HepG2 (cell line): ENCODE data around the gene STEAP1. TPM values are rescaled to one million over a fixed set of nuclear protein-coding genes. Genes with fewer than 3 reads are reported as not detected.
A peak's percentile ranks its signal among the peaks of the same experiment; 100 is the strongest.

Experiments
- CC2D1A ChIP-seq: sonication (generic); formaldehyde crosslinking; IDR thresholded peaks from 2 replicates; pipeline ENCODE4 v1.8.1; 2023; ENCODE audit warnings: mild to moderate bottlenecking, missing genetic modification reagents
- CREB1 ChIP-seq, 2 experiments: fragments of 450-650 bp in 1 of 2; IDR thresholded peaks; 2 replicates each; pipeline ENCODE4 v1.6.1; 2016 to 2017; ENCODE audit warnings: control low read depth in 1 of 2, mild to moderate bottlenecking in 1 of 2, missing compliant biosample characterization in 1 of 2, missing genetic modification characterization in 1 of 2
- FOSL2 ChIP-seq: sonication (generic); formaldehyde crosslinking; IDR thresholded peaks from 2 replicates; pipeline ENCODE4 v1.4.0; 2020; ENCODE audit warnings: missing genetic modification reagents
- GTF2F1 ChIP-seq: fragments of 150-350 bp; IDR thresholded peaks from 2 replicates; pipeline ENCODE4 v1.6.1; 2014; ENCODE audit warnings: low read length
- HNF4G ChIP-seq, 2 experiments: sonication (generic) in 1 of 2; formaldehyde crosslinking in 1 of 2; IDR thresholded peaks; 2 replicates each; pipeline versions ENCODE4 v1.4.0 to v1.6.1; 2011 to 2020; ENCODE audit warnings: borderline replicate concordance in 2 of 2, low read depth in 2 of 2, mild to moderate bottlenecking in 2 of 2, low read length in 1 of 2, missing genetic modification reagents in 1 of 2, moderate library complexity in 1 of 2
- IRX3 ChIP-seq: sonication (generic); formaldehyde crosslinking; IDR thresholded peaks from 2 replicates; pipeline ENCODE4 v1.8.1; 2023; ENCODE audit warnings: mild to moderate bottlenecking, low read depth, missing genetic modification reagents, borderline replicate concordance
- KDM3A ChIP-seq: IDR thresholded peaks from 2 replicates; pipeline ENCODE4 v1.6.1; 2018; ENCODE audit warnings: low read depth, missing compliant biosample characterization
- NFE2L1 ChIP-seq: sonication (generic); formaldehyde crosslinking; IDR thresholded peaks from 2 replicates; pipeline ENCODE4 v1.4.0; 2020; ENCODE audit warnings: missing genetic modification reagents, mild to moderate bottlenecking, borderline replicate concordance
- RBM39 ChIP-seq: fragments of 200-400 bp; formaldehyde crosslinking; IDR thresholded peaks from one replicate; pipeline ENCODE4 v1.6.1; 2018; ENCODE audit warnings: antibody characterized with exemption, mild to moderate bottlenecking, low read depth, low read length; ENCODE audit not compliant: poor library complexity, severe bottlenecking
- SNAPC4 ChIP-seq: sonication (generic); formaldehyde crosslinking; IDR thresholded peaks from 2 replicates; pipeline ENCODE4 v1.4.0; 2020; ENCODE audit warnings: mild to moderate bottlenecking, missing genetic modification reagents
- SRSF4 ChIP-seq: fragments of 200-400 bp; formaldehyde crosslinking; IDR thresholded peaks from one replicate; pipeline ENCODE4 v1.6.1; 2018; ENCODE audit warnings: mild to moderate bottlenecking, low read depth, low read length, moderate library complexity; ENCODE audit not compliant: poor library complexity, severe bottlenecking
- TBX3 ChIP-seq: fragments of 450-650 bp; IDR thresholded peaks from 2 replicates; pipeline ENCODE4 v1.6.1; 2017; ENCODE audit warnings: antibody characterized with exemption, mild to moderate bottlenecking, inconsistent platforms, borderline replicate concordance
- USF2 ChIP-seq, 2 experiments: sonication (generic) in 1 of 2; formaldehyde crosslinking in 1 of 2; IDR thresholded peaks; 2 replicates each; pipeline versions ENCODE4 v1.5.1 to v1.6.1; 2011 to 2020; ENCODE audit warnings: borderline replicate concordance in 1 of 2, low read depth in 1 of 2, low read length in 1 of 2, mild to moderate bottlenecking in 1 of 2, missing genetic modification reagents in 1 of 2, moderate library complexity in 1 of 2
- ZNF17 ChIP-seq: sonication (generic); formaldehyde crosslinking; IDR thresholded peaks from 2 replicates; pipeline ENCODE4 v1.5.0; 2020; ENCODE audit warnings: mild to moderate bottlenecking, missing genetic modification reagents
- ZNF350 ChIP-seq: sonication (generic); formaldehyde crosslinking; IDR thresholded peaks from 2 replicates; pipeline ENCODE4 v1.4.0; 2020; ENCODE audit warnings: mild to moderate bottlenecking, low read depth, missing genetic modification reagents, borderline replicate concordance
- ZNF354B ChIP-seq: sonication (generic); formaldehyde crosslinking; IDR thresholded peaks from 2 replicates; pipeline ENCODE4 v1.8.0; 2022; ENCODE audit warnings: mild to moderate bottlenecking, missing genetic modification reagents
- ZNF441 ChIP-seq: sonication (generic); formaldehyde crosslinking; IDR thresholded peaks from 2 replicates; pipeline ENCODE4 v1.7.0; 2021; ENCODE audit warnings: missing genetic modification reagents, borderline replicate concordance
- ZNF597 ChIP-seq: sonication (generic); formaldehyde crosslinking; IDR thresholded peaks from 2 replicates; pipeline ENCODE4 v1.5.0; 2020; ENCODE audit warnings: missing genetic modification reagents
- ZNF644 ChIP-seq: IDR thresholded peaks from 2 replicates; pipeline ENCODE4 v1.6.1; 2016; ENCODE audit warnings: low read depth
- ZNF83 ChIP-seq: sonication (generic); formaldehyde crosslinking; IDR thresholded peaks from 2 replicates; pipeline ENCODE4 v1.4.0; 2020; ENCODE audit warnings: missing genetic modification reagents, mild to moderate bottlenecking, borderline replicate concordance
- polyA plus RNA-seq, 8 experiments: library from polyadenylated mRNA; depleted of rRNA in 3 of 8; stranded (reverse) in 7 of 8; unstranded in 1 of 8; fragments of >200 nt; fragmentation: Illumina TruSeq in 4 of 8; extraction: Trizol in 4 of 8; gene quantifications; 2 replicates each; pipeline versions ENCODE4 v1.2.1 to v1.2.3, GENCODE V29; 2011 to 2016; ENCODE audit warnings: low read depth in 4 of 8, missing spikeins in 1 of 8, mixed read lengths in 1 of 8; ENCODE audit not compliant: insufficient read depth in 1 of 8
- total RNA-seq, 5 experiments: library from RNA; depleted of rRNA; stranded (reverse); fragments of >200 nt; fragmentation: Illumina TruSeq; extraction: Trizol; gene quantifications; 2 replicates each; pipeline ENCODE4 v1.2.3, GENCODE V29; 2016; ENCODE audit warnings: low read depth in 1 of 5

Gene STEAP1
- total and polyA plus RNA-seq, 2 of the 13 experiments (the other 11 are each of a cell fraction or from before 2014, with no cell fraction given): 23.2 to 24.2 TPM

GRCh38 chr7:90178679-90179278 is 24.5 kb downstream of the STEAP1 start (continued):
- no peak for TF ChIP-seq SNAPC4
- TF ChIP-seq ZNF441 (CRISPR knock-in tag): no peak
- TF ChIP-seq HNF4G (IDR thresholded peaks at IDR 0.05; ENCODE audit: borderline replicate concordance, low read depth, low read length): peak; percentile 14; the same call in 1 of the 2 replicates
- TF ChIP-seq HNF4G (CRISPR knock-in tag; IDR thresholded peaks at IDR 0.05; ENCODE audit: borderline replicate concordance, low read depth): no peak
- peak; percentile 44 for TF ChIP-seq FOSL2 (CRISPR knock-in tag)
- no peak for TF ChIP-seq KDM3A (CRISPR knock-in tag)
- TF ChIP-seq NFE2L1: no peak
- TF ChIP-seq CC2D1A: no peak
- TF ChIP-seq TBX3: peak; percentile 32; the same call in 1 of the 2 replicates
- TF ChIP-seq ZNF354B (CRISPR knock-in tag): no peak
- no peak for TF ChIP-seq USF2 (IDR thresholded peaks at IDR 0.05; ENCODE audit: low read depth, low read length)
- no peak for TF ChIP-seq USF2 (CRISPR knock-in tag; IDR thresholded peaks at IDR 0.05; ENCODE audit: borderline replicate concordance)
- TF ChIP-seq ZNF83 (CRISPR knock-in tag): no peak
- TF ChIP-seq ZNF644 (CRISPR knock-in tag): 0 out of 2 replicates have a peak, but pooled peaks have one; percentile 37
- no peak for TF ChIP-seq ZNF17 (CRISPR knock-in tag)
- TF ChIP-seq IRX3 (CRISPR knock-in tag): no peak
- no peak for TF ChIP-seq ZNF350 (CRISPR knock-in tag)
- no peak for TF ChIP-seq RBM39
- no peak for TF ChIP-seq GTF2F1
- TF ChIP-seq SRSF4: no peak
- no peak for TF ChIP-seq CREB1 (IDR thresholded peaks at IDR 0.05)
- TF ChIP-seq CREB1 (CRISPR knock-in tag; IDR thresholded peaks at IDR 0.05): peak; percentile 11; the same call in 1 of the 2 replicates
- TF ChIP-seq ZNF597 (CRISPR knock-in tag): no peak
